GM19043 (cell line): ENCODE measurements around the gene CMSS1.
A peak's percentile ranks its signal among the peaks of the same experiment; 100 is the strongest.

Source experiments
- ATAC-seq: cut with Tn5 transposase; IDR thresholded peaks from one replicate; pipeline ENCODE4 v1.9.1; 2021; ENCODE audit warnings: low read depth; ENCODE audit not compliant: unreplicated experiment

The CMSS1 gene

DNA sequence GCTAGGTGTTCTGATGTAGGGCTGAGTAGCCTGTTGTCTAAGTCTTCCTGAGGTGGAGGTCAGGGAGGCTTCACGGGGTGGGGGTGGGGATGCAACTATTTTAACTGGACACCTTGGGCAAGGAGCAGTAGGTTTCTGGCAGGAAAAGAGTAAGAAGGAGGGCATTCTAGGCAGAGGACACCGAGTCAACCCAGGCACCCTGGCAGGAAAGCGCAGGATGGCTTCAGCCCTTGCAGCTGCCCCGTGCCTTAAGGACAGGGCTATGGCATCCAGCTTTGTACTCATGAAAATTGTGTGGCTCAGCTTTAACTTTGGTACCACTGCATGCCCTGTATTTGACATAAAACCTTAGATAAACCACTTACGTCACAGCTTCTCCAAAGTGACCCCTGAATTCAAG lies 303.0 kb downstream of the CMSS1 start:
- no peak for ATAC-seq

GRCh38 chr3:100122321-100122720 lies 304.7 kb downstream of the CMSS1 start:
- no peak for ATAC-seq

DNA sequence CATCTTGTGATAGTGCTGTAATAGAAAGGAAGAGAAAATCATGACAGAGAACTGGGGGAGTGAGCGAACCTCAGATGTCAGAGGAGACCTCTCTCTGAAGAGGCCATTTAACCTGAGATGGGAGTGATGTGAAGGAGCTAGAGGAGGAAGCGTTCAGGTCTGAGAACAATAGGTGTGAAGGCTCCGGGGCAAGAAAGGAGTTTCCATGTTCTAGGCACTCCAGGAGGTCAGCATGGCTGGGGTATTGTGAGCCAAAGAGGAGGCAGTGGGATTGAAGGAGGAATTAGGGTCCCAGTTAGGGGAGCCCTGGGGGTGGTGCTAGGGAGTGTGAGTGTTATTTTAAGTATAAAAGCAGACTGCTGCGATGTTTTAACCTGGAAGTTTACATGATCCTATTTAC lies 305.4 kb downstream of the CMSS1 start:
- no peak for ATAC-seq

DNA sequence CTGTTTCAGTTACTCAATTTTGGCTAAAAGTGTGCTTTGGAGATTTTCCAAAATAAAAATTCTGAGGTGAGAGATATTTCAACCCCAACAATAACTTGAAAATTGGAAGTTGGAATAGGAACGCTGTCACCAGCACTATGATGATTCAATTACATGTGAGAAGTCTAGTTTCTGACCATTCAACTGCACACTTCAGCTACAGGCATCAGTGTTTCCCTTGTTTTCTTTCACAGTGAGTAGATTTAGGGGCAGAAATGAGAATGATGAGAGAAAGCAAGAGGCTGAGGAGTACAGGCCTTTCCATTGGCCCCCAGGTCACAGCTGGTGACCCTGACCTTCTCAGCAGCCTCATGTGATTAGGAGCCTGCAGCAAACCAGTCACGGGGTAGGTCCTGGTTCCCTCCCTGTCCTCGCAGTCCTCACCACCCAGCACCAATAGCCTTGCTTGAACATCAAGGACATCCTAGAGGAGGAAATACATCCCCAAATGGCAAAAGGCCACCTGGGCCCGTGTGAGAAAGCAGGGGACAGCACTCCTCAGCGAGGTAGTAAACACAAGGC lies 306.6 kb downstream of the CMSS1 start:
- peak; percentile 57 for ATAC-seq

GRCh38 chr3:100125161-100125938 lies 307.7 kb downstream of the CMSS1 start:
- no peak for ATAC-seq

DNA sequence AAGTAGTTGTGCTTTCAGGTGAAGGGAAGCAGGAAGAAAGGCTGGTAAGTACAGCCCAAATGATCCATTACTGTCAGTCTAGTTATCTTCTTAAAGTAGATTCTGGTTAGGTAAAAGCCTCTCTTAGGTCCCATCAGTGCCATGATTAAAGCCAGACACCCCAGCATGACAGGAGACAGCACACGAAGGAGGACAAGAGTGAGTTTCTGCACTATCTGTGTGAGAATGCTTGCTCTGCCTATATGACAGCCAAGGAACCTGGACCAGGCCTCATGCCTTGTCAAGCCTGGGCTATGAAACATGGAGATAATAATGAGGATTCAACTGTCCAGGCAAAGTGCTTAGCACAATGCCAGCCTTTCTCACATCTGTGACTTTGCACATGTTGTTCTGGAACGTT lies 310.1 kb downstream of the CMSS1 start:
- ATAC-seq, result no peak

DNA sequence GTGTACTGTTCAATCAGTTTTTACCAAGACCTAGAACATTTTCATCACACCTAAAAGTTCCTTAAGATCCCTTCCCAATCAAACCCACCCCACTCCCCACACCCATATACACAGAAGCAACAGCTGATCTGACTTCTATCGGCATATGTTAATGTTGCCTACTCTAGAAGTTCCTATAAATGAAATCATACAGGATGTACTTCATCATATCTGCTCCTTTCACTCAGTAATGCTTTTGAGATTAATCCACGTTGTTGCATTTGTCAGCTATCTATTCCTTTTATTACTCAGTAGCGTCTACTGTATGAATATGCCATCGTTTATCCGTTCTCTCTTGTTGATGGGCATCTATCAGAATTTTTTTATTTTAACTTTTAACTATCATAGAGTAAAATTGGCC lies 310.9 kb downstream of the CMSS1 start:
- ATAC-seq, result no peak

DNA sequence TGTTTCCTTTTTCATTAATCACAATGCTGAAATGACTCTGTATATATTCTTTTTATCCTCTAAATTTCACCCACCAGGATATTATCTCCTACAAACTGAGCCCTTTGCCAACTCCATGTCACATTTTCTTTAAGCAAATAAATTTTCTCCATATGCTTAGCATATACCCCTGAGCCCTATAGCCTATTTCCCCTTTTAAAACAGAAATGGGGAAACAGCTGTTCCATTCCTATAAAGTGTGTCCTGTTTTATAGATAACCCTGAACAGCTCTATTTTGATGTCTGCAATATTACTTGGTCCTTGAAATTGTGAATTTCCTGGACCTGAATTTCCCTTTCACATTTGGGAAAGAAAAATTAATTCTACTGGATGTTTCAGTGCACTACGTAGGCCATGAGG lies 312.3 kb downstream of the CMSS1 start:
- no peak for ATAC-seq

DNA sequence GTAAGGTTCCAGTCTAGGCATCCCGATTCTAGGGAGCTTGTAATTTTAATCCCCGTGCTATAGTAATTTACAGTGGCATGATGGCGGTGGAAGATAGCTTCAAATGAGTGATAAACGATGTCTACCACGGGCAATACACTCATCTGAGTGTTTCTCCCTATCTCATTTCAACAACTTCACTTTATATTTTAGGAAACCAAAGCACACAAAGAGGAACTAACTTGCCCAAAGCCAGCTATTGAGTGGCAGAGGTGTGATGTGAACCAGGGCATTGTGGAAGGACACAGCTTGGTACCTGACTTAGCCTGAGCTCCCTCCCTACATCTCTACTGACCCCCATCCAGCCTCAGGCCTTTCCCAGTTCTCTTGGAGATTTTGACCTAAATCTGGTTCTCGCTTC lies 313.6 kb downstream of the CMSS1 start:
- ATAC-seq, result no peak

- ATAC-seq, result no peak
These were observed 319.3 kb downstream of the CMSS1 start for GRCh38 chr3:100136921-100137320.

GRCh38 chr3:100140976-100141375 lies 323.3 kb downstream of the CMSS1 start:
- ATAC-seq, result no peak

- no peak for ATAC-seq
These were observed 323.9 kb downstream of the CMSS1 start for GRCh38 chr3:100141586-100141985.

GRCh38 chr3:100144255-100144866 lies 326.7 kb downstream of the CMSS1 start:
- no peak for ATAC-seq

- ATAC-seq, result no peak
These were observed 331.5 kb downstream of the CMSS1 start for GRCh38 chr3:100149130-100149529.

DNA sequence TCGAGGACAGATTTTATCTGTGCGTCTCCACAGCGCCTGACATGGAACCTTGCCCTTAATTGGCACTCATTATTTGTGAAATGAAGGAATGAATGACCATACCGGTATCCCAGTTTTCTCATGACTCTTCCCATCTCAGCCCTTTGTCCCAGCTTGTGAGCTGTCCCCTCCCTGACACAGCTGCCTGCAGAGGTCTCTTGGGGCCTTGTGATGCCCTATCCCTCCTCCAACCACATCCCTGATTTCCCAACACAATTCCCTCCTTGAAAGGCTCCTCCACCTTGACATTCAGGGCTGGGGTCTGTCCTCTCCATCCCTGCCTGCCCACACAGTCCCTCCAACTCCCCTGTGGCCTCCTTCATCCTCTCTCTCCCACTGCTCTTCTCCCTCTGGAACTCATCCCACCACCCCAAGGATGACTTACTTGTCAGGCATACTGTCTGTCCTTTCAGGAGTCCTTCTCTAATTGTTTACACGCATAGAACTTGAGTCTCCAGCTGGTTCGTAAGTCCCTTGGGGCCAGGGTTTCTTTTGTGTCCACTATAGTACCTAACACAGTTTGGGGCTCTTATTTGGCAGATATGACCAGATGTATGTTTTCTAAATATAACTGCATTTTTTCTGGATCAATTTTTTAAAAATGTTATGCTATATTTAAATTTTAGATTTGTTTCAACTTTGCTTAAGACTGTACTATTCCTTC lies 332.2 kb downstream of the CMSS1 start:
- no peak for ATAC-seq

DNA sequence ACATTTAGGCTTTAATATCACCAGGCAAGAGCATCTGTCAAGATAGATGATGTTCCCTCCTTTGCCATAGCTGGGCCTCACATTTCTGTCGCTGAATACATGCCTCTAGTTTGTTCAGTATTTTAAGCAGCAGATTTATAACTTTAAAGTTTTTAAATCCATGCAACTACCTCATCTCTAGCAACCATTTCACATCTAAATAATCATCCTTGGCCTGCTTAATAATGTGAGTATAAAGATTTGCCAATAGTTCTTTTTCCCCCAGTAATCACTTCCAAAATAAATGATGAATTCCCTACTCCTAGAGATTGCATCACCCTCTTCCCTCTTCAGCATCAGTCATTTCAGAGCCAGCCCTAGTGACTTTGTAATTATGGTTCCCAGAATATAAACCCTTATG lies 332.8 kb downstream of the CMSS1 start:
- ATAC-seq, result no peak

GRCh38 chr3:100151024-100151707 lies 333.5 kb downstream of the CMSS1 start:
- no peak for ATAC-seq

GRCh38 chr3:100154171-100154570 lies 336.5 kb downstream of the CMSS1 start:
- ATAC-seq, result no peak

DNA sequence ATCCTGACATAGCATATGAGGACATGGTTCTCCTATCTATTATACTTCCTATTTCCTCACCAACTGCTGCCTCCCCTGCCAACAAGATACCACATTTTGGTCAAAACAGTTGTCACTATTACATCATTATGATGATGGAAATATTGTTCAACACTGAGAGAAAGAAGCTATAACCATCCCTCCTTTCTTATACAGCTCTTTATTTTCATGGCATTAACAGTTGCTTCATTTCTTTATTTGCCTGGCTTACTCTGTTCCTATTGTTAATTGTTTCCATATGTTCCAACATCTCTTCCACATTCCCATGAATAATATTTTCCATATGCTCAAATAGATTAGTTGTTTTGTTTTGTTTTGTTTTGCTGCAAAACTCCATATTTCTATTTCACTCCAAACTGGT lies 337.5 kb downstream of the CMSS1 start:
- no peak for ATAC-seq

- ATAC-seq, result no peak
These were observed 337.9 kb downstream of the CMSS1 start for GRCh38 chr3:100155590-100155989.

- no peak for ATAC-seq
These were observed 340.0 kb downstream of the CMSS1 start for GRCh38 chr3:100157685-100158084.
